Measurements from ENCODE around the gene NIM1K. TPM values are rescaled to one million over a fixed set of nuclear protein-coding genes. Genes with fewer than 3 reads are reported as not detected.

The NIM1K gene
- total and polyA plus RNA-seq, 10 of the 15 experiments (the other 5 are each of a cell fraction or from before 2014, with no cell fraction given): 0.27 to 1.7 (median 0.66) TPM

DNA sequence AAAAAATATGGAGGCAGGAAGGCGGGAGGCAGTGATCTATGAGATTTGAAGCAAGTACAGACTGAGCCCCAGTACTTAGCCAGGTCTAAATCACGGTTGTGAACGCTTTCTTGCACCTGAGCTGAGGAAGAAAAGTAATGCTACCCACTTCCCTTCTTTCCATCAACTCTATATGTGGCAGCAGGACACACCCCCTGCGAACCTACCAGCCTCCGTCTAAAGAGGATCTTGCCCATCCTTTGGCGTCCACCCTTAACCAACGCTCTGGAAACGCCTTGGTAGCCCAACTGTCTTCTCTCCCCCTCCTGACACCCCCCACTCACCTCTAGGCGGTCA lies 120.6 kb downstream of the NIM1K start:
- DNase-seq (ENCODE audit: low read depth, low spot score): no peak
- ChIA-PET RAD21 (ENCODE audit: unreplicated experiment) (interaction anchor here (0.5 to 3.8 kb wide), 9 partner anchors 9 to 272 kb away, joined by 3 to 38 read pairs (median 8); partner anchors contain the start of genes TMEM267 and ZNF131), SMC1A (ENCODE audit: uncharacterized antibody, unreplicated experiment) (interaction anchor here (0.6 to 3.9 kb wide), 14 partner anchors 9 to 271 kb away, joined by 3 to 20 read pairs (median 5); partner anchors contain the start of genes TMEM267 and ZNF131), CTCF (interaction anchor here (0.9 to 4.4 kb wide), 11 partner anchors 9 to 206 kb away, joined by 3 to 34 read pairs (median 8); partner anchors contain the start of genes TMEM267 and ZNF131), POLR2A (interaction anchor here (0.8 to 4.1 kb wide), 13 partner anchors 9 to 320 kb away, joined by 3 to 46 read pairs (median 5); partner anchors contain the start of genes TMEM267 and ZNF131)
- Histone ChIP-seq H3K4me3 (peak overlapping the region; percentile 79), H3K9me3 (replicated peaks; ENCODE audit: control insufficient read depth, insufficient read depth, low read length) (no peaks in the 10 kb centered on the region; the same call in 1 of the 3 replicates), H3K9ac (ENCODE audit: control insufficient read depth, insufficient read depth, low read length) (peak overlapping the region; percentile 72), H3K27ac (ENCODE audit: control insufficient read depth, insufficient read depth) (peak overlapping the region; percentile 84), H2AFZ (ENCODE audit: control insufficient read depth, low read depth, low read length) (peak overlapping the region; percentile 40), H4K20me1 (ENCODE audit: control insufficient read depth, insufficient read depth) (no peaks in the 10 kb centered on the region), H3K27me3 (replicated peaks in 1 of 2; ENCODE audit: control insufficient read depth in 2 of 2, insufficient read depth in 2 of 2, low read length in 1 of 2) (no peaks in the 10 kb centered on the region), H3K4me2 (ENCODE audit: control insufficient read depth, insufficient read depth) (peak overlapping the region; percentile 81), H3K4me1 (ENCODE audit: control insufficient read depth, insufficient read depth, low read length) (peaks cover 6% of the 10 kb centered on the region), H3K36me3 (ENCODE audit: control insufficient read depth in 2 of 2, insufficient read depth in 2 of 2, low read length in 1 of 2) (peaks cover 0 to 7% of the 10 kb centered on the region in 2 experiments; a peak in 1 of 4 replicates), H3K79me2 (ENCODE audit: control insufficient read depth, insufficient read depth, low read length) (peaks cover 56% of the 10 kb centered on the region)
- intact Hi-C loops (cut with micrococcal nuclease; ENCODE audit: unreplicated experiment): loop anchor here (2.0 to 5.0 kb wide), 6 partner anchors 170 to 320 kb away; partner anchors contain the start of genes NNT, TMEM267 and ZNF131
- in situ Hi-C loops (cut with MboI): no loop called here
- FAIRE-seq: no peak
- ATAC-seq: peak; percentile 33
- BruUV-seq (replicated peaks): no TSS peak
- peak; percentile 11; the same call in 1 of the 2 replicates for TF ChIP-seq MTA2 (IDR thresholded peaks at IDR 0.05; ENCODE audit: low read depth)
- no peak for TF ChIP-seq SMAD1 (IDR thresholded peaks at IDR 0.05; ENCODE audit: low read depth, partially characterized antibody)
- no peak for TF ChIP-seq FOS (IDR thresholded peaks at IDR 0.05; ENCODE audit: borderline replicate concordance, extremely low read depth, insufficient read length)
- 0 out of 2 replicates have a peak, but pooled peaks have one; percentile 16 for TF ChIP-seq SIN3A (IDR thresholded peaks at IDR 0.05; ENCODE audit: low read depth, low read length)
- TF ChIP-seq MTA3 (IDR thresholded peaks at IDR 0.05; ENCODE audit: borderline replicate concordance, low read length): no peak
- no peak for TF ChIP-seq RAD51 (IDR thresholded peaks at IDR 0.05)
- no peak for TF ChIP-seq POLR2AphosphoS2 (IDR thresholded peaks at IDR 0.05; ENCODE audit: low read depth, low read length)
- TF ChIP-seq GABPA (IDR thresholded peaks at IDR 0.05; ENCODE audit: low read depth): no peak
- TF ChIP-seq KDM1A (IDR thresholded peaks at IDR 0.05; ENCODE audit: borderline replicate concordance): no peak
- no peak for TF ChIP-seq ZBED1 (IDR thresholded peaks at IDR 0.05; ENCODE audit: borderline replicate concordance)
- no peak for TF ChIP-seq STAT3 (IDR thresholded peaks at IDR 0.05; ENCODE audit: low read depth, low read length)
- TF ChIP-seq YBX1 (IDR thresholded peaks at IDR 0.05): no peak
- peak; percentile 71; the same call in 1 of the 2 replicates for TF ChIP-seq SPI1 (IDR thresholded peaks at IDR 0.05; ENCODE audit: borderline replicate concordance, insufficient read depth, low read depth, low read length)
- TF ChIP-seq CBFB (IDR thresholded peaks at IDR 0.05; ENCODE audit: low read depth): no peak
- no peak for TF ChIP-seq NBN (IDR thresholded peaks at IDR 0.05)
- TF ChIP-seq NFXL1 (IDR thresholded peaks at IDR 0.05; ENCODE audit: borderline replicate concordance): no peak
- no peak for TF ChIP-seq TARDBP (IDR thresholded peaks at IDR 0.05; ENCODE audit: borderline replicate concordance)
- no peak for TF ChIP-seq GATAD2B (conservative IDR thresholded peaks at IDR 0.05; ENCODE audit: low read depth)
- 1% methylated on average over 9 of the region's 9 CpGs for WGBS (ENCODE audit: insufficient coverage, insufficient replicate concordance, low lambda C conversion rate, missing lambda C conversion rate)
